ENCODE results near the gene LRRC2. TPM values are rescaled to one million over a fixed set of nuclear protein-coding genes. Genes with fewer than 3 reads are reported as not detected.
A peak's percentile ranks its signal among the peaks of the same experiment; 100 is the strongest.

LRRC2 gene
- total and polyA plus RNA-seq, 9 donors: 3.9 to 9.3 (median 6.2) TPM

GRCh38 chr3:46489381-46489780 is 76.7 kb downstream of the LRRC2 start:
- TF ChIP-seq POLR2A (IDR thresholded peaks at IDR 0.05) (no peak), EP300 (IDR thresholded peaks at IDR 0.05) (no peak)
- TF ChIP-seq, protein P1, sequence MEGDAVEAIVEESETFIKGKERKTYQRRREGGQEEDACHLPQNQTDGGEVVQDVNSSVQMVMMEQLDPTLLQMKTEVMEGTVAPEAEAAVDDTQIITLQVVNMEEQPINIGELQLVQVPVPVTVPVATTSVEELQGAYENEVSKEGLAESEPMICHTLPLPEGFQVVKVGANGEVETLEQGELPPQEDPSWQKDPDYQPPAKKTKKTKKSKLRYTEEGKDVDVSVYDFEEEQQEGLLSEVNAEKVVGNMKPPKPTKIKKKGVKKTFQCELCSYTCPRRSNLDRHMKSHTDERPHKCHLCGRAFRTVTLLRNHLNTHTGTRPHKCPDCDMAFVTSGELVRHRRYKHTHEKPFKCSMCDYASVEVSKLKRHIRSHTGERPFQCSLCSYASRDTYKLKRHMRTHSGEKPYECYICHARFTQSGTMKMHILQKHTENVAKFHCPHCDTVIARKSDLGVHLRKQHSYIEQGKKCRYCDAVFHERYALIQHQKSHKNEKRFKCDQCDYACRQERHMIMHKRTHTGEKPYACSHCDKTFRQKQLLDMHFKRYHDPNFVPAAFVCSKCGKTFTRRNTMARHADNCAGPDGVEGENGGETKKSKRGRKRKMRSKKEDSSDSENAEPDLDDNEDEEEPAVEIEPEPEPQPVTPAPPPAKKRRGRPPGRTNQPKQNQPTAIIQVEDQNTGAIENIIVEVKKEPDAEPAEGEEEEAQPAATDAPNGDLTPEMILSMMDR (IDR thresholded peaks at IDR 0.05): no peak
- no peaks in the 10 kb centered on the region for H3K27me3 ChIP-seq
- H3K9me3 ChIP-seq: no peaks in the 10 kb centered on the region
- H3K4me3 ChIP-seq: no peak overlapping the region
- H3K36me3 ChIP-seq: no peaks in the 10 kb centered on the region
- no peak overlapping the region for H3K27ac ChIP-seq
- WGBS, 3 donors: 62 to 75% (median 69%) methylated on average over 4 of the region's 4 CpGs
- no peaks in the 10 kb centered on the region for H3K4me1 ChIP-seq (ENCODE audit: insufficient read depth)
- intact Hi-C loops (cut with DNase I): loop anchor here (2.0 to 10.0 kb wide), 3 partner anchors 141 to 145 kb away; no protein-coding TSS in a partner anchor
- no peak for DNase-seq

- Histone ChIP-seq H3K9me3 (no peaks in the 10 kb centered on the region), H3K27me3 (no peaks in the 10 kb centered on the region), H3K4me1 (ENCODE audit: insufficient read depth) (no peaks in the 10 kb centered on the region), H3K27ac (no peak overlapping the region), H3K36me3 (no peaks in the 10 kb centered on the region), H3K4me3 (no peak overlapping the region)
- WGBS, 3 donors: 12 to 15% (median 15%) methylated on average over 26 of the region's 26 CpGs
- intact Hi-C loops (cut with DNase I): loop anchor here (2.0 to 10.0 kb wide), 3 partner anchors 142 to 146 kb away; no protein-coding TSS in a partner anchor
- DNase-seq: peak; percentile 81 to 92 (median 87)
- no peak for TF ChIP-seq EP300 (IDR thresholded peaks at IDR 0.05)
- TF ChIP-seq, protein P1 (IDR thresholded peaks at IDR 0.05): peak; percentile 90 to 96 (median 91)
Measured at GRCh38 chr3:46488735-46489361, 77.3 kb downstream of the LRRC2 start.

DNA sequence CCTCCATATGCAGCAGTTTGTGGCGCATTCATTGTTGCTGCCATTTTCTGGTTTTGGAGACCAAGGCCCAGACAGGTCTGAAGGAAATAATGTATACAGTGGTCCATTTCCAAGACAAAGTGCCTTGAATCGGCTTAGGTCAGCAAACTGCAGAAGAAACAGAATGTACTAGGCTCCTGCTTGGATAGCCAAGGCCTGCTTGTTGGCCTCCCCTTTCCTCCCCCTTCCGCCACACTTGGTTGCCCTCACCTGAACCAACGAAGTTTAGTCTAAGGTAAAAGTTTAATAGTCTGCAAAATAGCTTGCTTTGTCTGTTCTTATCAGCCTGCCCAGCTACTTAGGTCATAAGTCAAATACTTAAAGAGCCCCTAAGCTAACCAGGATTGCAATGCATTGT is 80.3 kb downstream of the LRRC2 start:
- TF ChIP-seq POLR2A (IDR thresholded peaks at IDR 0.05) (no peak), EP300 (IDR thresholded peaks at IDR 0.05) (no peak)
- TF ChIP-seq, protein P1 (IDR thresholded peaks at IDR 0.05): no peak
- WGBS, 3 donors: 79 to 86% (median 85%) methylated on average over 4 of the region's 4 CpGs
- Histone ChIP-seq H3K4me1 (ENCODE audit: insufficient read depth) (no peaks in the 10 kb centered on the region), H3K4me3 (no peak overlapping the region), H3K27me3 (no peaks in the 10 kb centered on the region), H3K27ac (no peak overlapping the region), H3K9me3 (no peaks in the 10 kb centered on the region), H3K36me3 (no peaks in the 10 kb centered on the region)
- DNase-seq: no peak
- intact Hi-C loops (cut with DNase I): loop anchor here in 3 of 4 donors (5.0 to 10.0 kb wide), 2 partner anchors 147 to 149 kb away; no protein-coding TSS in a partner anchor

DNA sequence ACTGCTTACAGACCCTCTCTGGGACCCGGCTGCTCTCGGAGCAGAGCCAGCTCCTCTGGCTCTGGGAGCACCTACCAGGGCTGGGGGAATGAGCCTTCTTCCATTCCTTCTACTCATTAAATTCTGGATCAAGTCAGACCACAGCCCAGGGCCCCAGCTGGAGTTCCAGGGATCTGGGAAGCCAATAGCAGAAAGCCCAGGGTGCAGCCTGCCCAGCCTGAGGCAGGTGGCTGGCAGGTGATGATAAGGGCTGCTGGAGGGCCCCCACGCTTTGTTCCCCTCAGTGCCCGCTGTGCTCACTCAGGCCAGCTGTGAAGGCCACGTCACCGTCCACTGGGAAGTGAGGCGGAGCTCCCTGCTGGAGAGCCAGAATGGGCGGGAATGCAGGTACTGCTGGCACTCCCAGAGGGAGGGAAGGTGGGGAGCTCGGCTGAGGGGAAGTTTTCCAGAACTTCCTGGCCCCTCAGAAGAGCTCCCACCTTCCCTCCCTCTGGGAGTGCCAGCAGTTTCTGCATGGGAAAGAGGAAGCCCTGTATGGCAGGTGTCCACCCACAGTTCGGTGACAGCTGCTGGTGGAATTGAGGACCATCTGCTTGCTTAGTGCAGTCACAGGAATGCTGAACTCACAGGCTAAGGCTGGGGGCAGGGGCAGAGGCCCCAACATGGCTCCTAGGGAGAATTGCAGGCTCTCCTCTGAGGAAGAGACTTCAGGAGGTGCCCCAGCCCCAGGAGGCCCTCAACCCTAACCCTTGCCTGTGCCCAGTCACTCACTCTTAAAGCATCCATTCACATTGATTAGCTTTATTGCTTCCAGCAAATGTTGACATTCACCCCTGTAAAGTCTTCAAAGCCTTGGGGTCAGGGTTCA is 81.0 kb downstream of the LRRC2 start:
- WGBS, 3 donors: 52 to 59% (median 56%) methylated on average over 10 of the region's 10 CpGs

More for the DNA sequence above, 81.0 kb downstream of the LRRC2 start:
- Histone ChIP-seq H3K36me3 (no peaks in the 10 kb centered on the region), H3K27ac (no peak overlapping the region), H3K9me3 (no peaks in the 10 kb centered on the region), H3K27me3 (no peaks in the 10 kb centered on the region), H3K4me3 (no peak overlapping the region), H3K4me1 (ENCODE audit: insufficient read depth) (no peaks in the 10 kb centered on the region)
- no peak for TF ChIP-seq POLR2A (IDR thresholded peaks at IDR 0.05)
- TF ChIP-seq EP300 (IDR thresholded peaks at IDR 0.05): no peak
- TF ChIP-seq, protein P1 (IDR thresholded peaks at IDR 0.05): no peak
- no peak for DNase-seq
- intact Hi-C loops (cut with DNase I): loop anchor here in 3 of 4 donors (5.0 to 10.0 kb wide), 2 partner anchors 147 to 150 kb away; no protein-coding TSS in a partner anchor
